SK-N-SH treated with all-trans-retinoic acid at 6 μM for 48 hours (cell line): ENCODE data around the gene IL23R.

Experiments used
- ATAC-seq: fragments of 200-7000 bp; cut with Tn5 transposase; 3 replicates; pipeline ENCODE4 v1.9.1; 2020; ENCODE audit warnings: mild to moderate bottlenecking, moderate library complexity
- ARNTL ChIP-seq: fragments of 450-650 bp; formaldehyde crosslinking; IDR thresholded peaks from 2 replicates; pipeline ENCODE4 v1.5.0; 2020; ENCODE audit warnings: low read depth, mild to moderate bottlenecking, moderate library complexity, borderline replicate concordance
- CSDC2 ChIP-seq: fragments of 250-450 bp; sonication (Bioruptor Pico); IDR thresholded peaks from 2 replicates; pipeline ENCODE4 v1.5.0; 2020; ENCODE audit warnings: mild to moderate bottlenecking, moderate library complexity
- ESRRG ChIP-seq: fragments of 250-450 bp; sonication (Bioruptor Pico); IDR thresholded peaks from 2 replicates; pipeline ENCODE4 v1.6.1; 2021; ENCODE audit warnings: mild to moderate bottlenecking
- GLIS3 ChIP-seq: fragments of 250-450 bp; sonication (Bioruptor Pico); IDR thresholded peaks from 2 replicates; pipeline ENCODE4 v1.5.0; 2020; ENCODE audit warnings: mild to moderate bottlenecking, moderate library complexity
- ISL1 ChIP-seq: fragments of 250-450 bp; sonication (Bioruptor Pico); IDR thresholded peaks from 2 replicates; pipeline ENCODE4 v2.1.2; 2022; ENCODE audit warnings: mild to moderate bottlenecking, moderate library complexity
- OSR1 ChIP-seq: fragments of 250-450 bp; sonication (Bioruptor Pico); IDR thresholded peaks from 2 replicates; pipeline ENCODE4 v1.8.0; 2022; ENCODE audit warnings: moderate library complexity, mild to moderate bottlenecking, inconsistent platforms
- PPARA ChIP-seq: fragments of 250-450 bp; sonication (Bioruptor Pico); IDR thresholded peaks from 2 replicates; pipeline ENCODE4 v1.5.0; 2020; ENCODE audit warnings: mild to moderate bottlenecking, borderline replicate concordance
- RARB ChIP-seq: fragments of 250-450 bp; sonication (Bioruptor Pico); IDR thresholded peaks from 2 replicates; pipeline ENCODE4 v1.8.0; 2021; ENCODE audit warnings: mild to moderate bottlenecking, moderate library complexity
- SNAI2 ChIP-seq: fragments of 250-450 bp; sonication (Bioruptor Pico); IDR thresholded peaks from 2 replicates; pipeline ENCODE4 v1.5.0; 2020; ENCODE audit warnings: mild to moderate bottlenecking, moderate library complexity
- TCF4 ChIP-seq: fragments of 250-450 bp; sonication (Bioruptor Pico); IDR thresholded peaks from 2 replicates; pipeline ENCODE4 v1.8.0; 2021; ENCODE audit warnings: mild to moderate bottlenecking, moderate library complexity, borderline replicate concordance
- TOX ChIP-seq: fragments of 250-450 bp; sonication (Bioruptor Pico); IDR thresholded peaks from 2 replicates; pipeline ENCODE4 v1.8.0; 2021; ENCODE audit warnings: mild to moderate bottlenecking, moderate library complexity, borderline replicate concordance
- ZC3H10 ChIP-seq: fragments of 250-450 bp; sonication (Bioruptor Pico); IDR thresholded peaks from 2 replicates; pipeline ENCODE4 v1.5.1; 2021; ENCODE audit warnings: mild to moderate bottlenecking, moderate library complexity
- ZFP3 ChIP-seq: fragments of 250-450 bp; sonication (Bioruptor Pico); IDR thresholded peaks from 2 replicates; pipeline ENCODE4 v1.5.0; 2020; ENCODE audit warnings: mild to moderate bottlenecking, moderate library complexity
- ZFP30 ChIP-seq: fragments of 450-650 bp; formaldehyde crosslinking; IDR thresholded peaks from 2 replicates; pipeline ENCODE4 v1.5.0; 2022; ENCODE audit warnings: mild to moderate bottlenecking, moderate library complexity
- ZNF565 ChIP-seq: fragments of 450-650 bp; formaldehyde crosslinking; conservative IDR thresholded peaks from 2 replicates; pipeline ENCODE4 v1.5.0; 2020; ENCODE audit warnings: low read depth, mild to moderate bottlenecking, moderate library complexity
- ZNF70 ChIP-seq: fragments of 450-650 bp; formaldehyde crosslinking; IDR thresholded peaks from 2 replicates; pipeline ENCODE4 v1.5.0; 2020; ENCODE audit warnings: mild to moderate bottlenecking, moderate library complexity
- ZNF8 ChIP-seq: fragments of 450-650 bp; formaldehyde crosslinking; IDR thresholded peaks from 2 replicates; pipeline ENCODE4 v1.5.0; 2020; ENCODE audit warnings: mild to moderate bottlenecking, moderate library complexity
- TF ChIP-seq, protein P1 (sequence below): fragments of 250-450 bp; sonication (Bioruptor Pico); IDR thresholded peaks from 2 replicates; pipeline ENCODE4 v1.8.0; 2020; ENCODE audit warnings: mild to moderate bottlenecking, moderate library complexity, borderline replicate concordance
- TF ChIP-seq, protein P2 (sequence below): fragments of 250-450 bp; sonication (Bioruptor Pico); IDR thresholded peaks from 2 replicates; pipeline ENCODE4 v1.5.0; 2020; ENCODE audit warnings: mild to moderate bottlenecking, moderate library complexity
- TF ChIP-seq, protein P3 (sequence below): fragments of 250-450 bp; sonication (Bioruptor Pico); IDR thresholded peaks from 2 replicates; pipeline ENCODE4 v1.8.0; 2021; ENCODE audit warnings: low read depth, mild to moderate bottlenecking, moderate library complexity, borderline replicate concordance
- TF ChIP-seq, protein P4 (sequence below): fragments of 250-450 bp; sonication (Bioruptor Pico); IDR thresholded peaks from 2 replicates; pipeline ENCODE4 v1.5.1; 2020; ENCODE audit warnings: low read depth, mild to moderate bottlenecking, moderate library complexity

IL23R gene

DNA sequence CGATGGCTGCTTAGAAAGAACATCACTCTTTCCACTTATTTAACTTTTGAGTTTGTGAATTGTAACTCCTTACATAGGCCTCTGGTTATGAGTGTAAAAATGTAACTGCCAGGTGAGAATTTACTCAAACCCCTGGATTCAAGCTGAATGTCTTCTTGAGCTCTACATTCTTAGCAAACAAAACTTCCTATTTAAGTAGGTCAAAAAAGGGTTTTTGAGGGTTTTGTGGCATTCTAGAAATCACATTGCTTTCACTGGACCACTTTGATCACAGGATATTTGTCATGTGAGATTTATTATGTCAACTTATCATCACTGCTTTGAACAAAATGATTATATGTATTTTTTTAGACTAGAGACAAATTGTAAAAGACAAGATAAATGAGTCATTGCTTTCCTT, 5.7 kb downstream of the IL23R start:
- no peak for ATAC-seq
- no peak for TF ChIP-seq CSDC2
- TF ChIP-seq TOX (CRISPR knock-in tag) = no peak
- no peak for TF ChIP-seq ZFP3 (CRISPR knock-in tag)
- no peak for TF ChIP-seq ISL1 (CRISPR knock-in tag)
- no peak for TF ChIP-seq TCF4 (CRISPR knock-in tag)
- no peak for TF ChIP-seq ESRRG
- TF ChIP-seq ZFP30 = no peak
- no peak for TF ChIP-seq ARNTL (CRISPR knock-in tag)
- TF ChIP-seq OSR1 = no peak
- TF ChIP-seq, protein P1, sequence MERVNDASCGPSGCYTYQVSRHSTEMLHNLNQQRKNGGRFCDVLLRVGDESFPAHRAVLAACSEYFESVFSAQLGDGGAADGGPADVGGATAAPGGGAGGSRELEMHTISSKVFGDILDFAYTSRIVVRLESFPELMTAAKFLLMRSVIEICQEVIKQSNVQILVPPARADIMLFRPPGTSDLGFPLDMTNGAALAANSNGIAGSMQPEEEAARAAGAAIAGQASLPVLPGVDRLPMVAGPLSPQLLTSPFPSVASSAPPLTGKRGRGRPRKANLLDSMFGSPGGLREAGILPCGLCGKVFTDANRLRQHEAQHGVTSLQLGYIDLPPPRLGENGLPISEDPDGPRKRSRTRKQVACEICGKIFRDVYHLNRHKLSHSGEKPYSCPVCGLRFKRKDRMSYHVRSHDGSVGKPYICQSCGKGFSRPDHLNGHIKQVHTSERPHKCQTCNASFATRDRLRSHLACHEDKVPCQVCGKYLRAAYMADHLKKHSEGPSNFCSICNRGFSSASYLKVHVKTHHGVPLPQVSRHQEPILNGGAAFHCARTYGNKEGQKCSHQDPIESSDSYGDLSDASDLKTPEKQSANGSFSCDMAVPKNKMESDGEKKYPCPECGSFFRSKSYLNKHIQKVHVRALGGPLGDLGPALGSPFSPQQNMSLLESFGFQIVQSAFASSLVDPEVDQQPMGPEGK (CRISPR knock-in tag) = no peak
- no peak for TF ChIP-seq ZNF565
- TF ChIP-seq, protein P2, sequence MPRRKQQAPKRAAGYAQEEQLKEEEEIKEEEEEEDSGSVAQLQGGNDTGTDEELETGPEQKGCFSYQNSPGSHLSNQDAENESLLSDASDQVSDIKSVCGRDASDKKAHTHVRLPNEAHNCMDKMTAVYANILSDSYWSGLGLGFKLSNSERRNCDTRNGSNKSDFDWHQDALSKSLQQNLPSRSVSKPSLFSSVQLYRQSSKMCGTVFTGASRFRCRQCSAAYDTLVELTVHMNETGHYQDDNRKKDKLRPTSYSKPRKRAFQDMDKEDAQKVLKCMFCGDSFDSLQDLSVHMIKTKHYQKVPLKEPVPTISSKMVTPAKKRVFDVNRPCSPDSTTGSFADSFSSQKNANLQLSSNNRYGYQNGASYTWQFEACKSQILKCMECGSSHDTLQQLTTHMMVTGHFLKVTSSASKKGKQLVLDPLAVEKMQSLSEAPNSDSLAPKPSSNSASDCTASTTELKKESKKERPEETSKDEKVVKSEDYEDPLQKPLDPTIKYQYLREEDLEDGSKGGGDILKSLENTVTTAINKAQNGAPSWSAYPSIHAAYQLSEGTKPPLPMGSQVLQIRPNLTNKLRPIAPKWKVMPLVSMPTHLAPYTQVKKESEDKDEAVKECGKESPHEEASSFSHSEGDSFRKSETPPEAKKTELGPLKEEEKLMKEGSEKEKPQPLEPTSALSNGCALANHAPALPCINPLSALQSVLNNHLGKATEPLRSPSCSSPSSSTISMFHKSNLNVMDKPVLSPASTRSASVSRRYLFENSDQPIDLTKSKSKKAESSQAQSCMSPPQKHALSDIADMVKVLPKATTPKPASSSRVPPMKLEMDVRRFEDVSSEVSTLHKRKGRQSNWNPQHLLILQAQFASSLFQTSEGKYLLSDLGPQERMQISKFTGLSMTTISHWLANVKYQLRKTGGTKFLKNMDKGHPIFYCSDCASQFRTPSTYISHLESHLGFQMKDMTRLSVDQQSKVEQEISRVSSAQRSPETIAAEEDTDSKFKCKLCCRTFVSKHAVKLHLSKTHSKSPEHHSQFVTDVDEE = no peak
- TF ChIP-seq, protein P3, sequence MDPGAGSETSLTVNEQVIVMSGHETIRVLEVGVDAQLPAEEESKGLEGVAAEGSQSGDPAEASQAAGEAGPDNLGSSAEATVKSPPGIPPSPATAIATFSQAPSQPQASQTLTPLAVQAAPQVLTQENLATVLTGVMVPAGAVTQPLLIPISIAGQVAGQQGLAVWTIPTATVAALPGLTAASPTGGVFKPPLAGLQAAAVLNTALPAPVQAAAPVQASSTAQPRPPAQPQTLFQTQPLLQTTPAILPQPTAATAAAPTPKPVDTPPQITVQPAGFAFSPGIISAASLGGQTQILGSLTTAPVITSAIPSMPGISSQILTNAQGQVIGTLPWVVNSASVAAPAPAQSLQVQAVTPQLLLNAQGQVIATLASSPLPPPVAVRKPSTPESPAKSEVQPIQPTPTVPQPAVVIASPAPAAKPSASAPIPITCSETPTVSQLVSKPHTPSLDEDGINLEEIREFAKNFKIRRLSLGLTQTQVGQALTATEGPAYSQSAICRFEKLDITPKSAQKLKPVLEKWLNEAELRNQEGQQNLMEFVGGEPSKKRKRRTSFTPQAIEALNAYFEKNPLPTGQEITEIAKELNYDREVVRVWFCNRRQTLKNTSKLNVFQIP = no peak
- TF ChIP-seq, all 23 proteins: peak for 0

DNA sequence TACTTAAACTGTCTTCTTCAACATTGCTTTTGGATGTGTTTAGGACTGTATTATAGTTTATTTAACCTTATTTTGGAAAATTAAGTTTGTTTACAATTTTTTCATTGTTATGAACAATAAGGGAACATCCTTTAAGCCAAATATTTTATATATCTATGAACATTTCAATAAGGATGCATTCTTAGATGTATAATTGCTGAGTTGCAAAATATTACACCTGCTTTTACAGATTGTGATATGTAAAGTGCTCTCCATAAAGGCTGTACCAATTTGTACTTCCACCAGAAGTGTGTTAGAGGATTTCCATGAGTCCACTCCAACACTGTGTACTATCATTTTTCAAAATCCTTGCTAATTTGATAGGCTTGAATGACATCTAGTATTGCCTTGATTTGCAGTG, 7.7 kb downstream of the IL23R start:
- TF ChIP-seq RARB (CRISPR knock-in tag) = no peak
- TF ChIP-seq, protein P2 = no peak
- TF ChIP-seq, protein P1 (CRISPR knock-in tag) = no peak
- no peak for TF ChIP-seq CSDC2
- no peak for TF ChIP-seq PPARA (CRISPR knock-in tag)
- no peak for TF ChIP-seq ZFP3 (CRISPR knock-in tag)
- no peak for TF ChIP-seq ZNF8
- TF ChIP-seq, protein P4, sequence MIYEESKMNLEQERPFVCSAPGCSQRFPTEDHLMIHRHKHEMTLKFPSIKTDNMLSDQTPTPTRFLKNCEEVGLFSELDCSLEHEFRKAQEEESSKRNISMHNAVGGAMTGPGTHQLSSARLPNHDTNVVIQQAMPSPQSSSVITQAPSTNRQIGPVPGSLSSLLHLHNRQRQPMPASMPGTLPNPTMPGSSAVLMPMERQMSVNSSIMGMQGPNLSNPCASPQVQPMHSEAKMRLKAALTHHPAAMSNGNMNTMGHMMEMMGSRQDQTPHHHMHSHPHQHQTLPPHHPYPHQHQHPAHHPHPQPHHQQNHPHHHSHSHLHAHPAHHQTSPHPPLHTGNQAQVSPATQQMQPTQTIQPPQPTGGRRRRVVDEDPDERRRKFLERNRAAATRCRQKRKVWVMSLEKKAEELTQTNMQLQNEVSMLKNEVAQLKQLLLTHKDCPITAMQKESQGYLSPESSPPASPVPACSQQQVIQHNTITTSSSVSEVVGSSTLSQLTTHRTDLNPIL (CRISPR knock-in tag) = no peak
- no peak for ATAC-seq

DNA sequence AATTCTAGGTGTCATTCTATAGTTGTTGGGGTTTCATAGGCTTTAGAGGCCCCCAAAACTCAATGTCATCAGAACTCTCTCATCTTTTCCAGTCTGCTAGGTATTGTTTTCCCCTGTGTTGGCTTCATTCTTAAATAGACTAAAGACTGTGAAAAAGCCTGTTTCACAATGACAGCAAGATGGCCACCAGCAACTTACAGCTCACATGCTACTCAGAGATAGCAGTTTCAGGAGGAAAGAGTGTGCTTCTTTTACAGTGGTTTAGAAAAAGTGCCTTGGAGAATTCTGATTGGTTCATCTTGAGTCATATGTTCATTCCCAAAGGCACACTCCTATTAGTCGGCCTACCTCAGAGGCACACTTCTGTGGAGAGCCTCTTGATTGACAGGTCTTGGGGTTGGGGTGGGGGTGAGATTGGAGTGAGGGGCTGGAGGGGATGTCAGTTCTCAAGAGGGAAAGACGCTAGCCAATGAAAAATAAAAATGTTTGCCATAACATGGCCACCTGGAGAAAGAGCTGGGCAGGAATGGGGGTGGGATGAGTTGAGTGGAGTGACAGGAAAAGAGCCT, 8.5 kb downstream of the IL23R start:
- ATAC-seq = no peak
- no peak for TF ChIP-seq ZFP30
- TF ChIP-seq, protein P3 = no peak
- TF ChIP-seq ZC3H10 (CRISPR knock-in tag) = no peak
- TF ChIP-seq ZNF70 (CRISPR knock-in tag) = no peak
- no peak for TF ChIP-seq PPARA (CRISPR knock-in tag)
- no peak for TF ChIP-seq ZFP3 (CRISPR knock-in tag)
- no peak for TF ChIP-seq ZNF565
- TF ChIP-seq, protein P1 (CRISPR knock-in tag) = no peak
- no peak for TF ChIP-seq TOX (CRISPR knock-in tag)
- no peak for TF ChIP-seq GLIS3 (CRISPR knock-in tag)
- TF ChIP-seq RARB (CRISPR knock-in tag) = no peak
- no peak for TF ChIP-seq SNAI2 (CRISPR knock-in tag)
- TF ChIP-seq, all 23 proteins: peak for 0
